ENCODE measurements around the gene KCTD13. TPM values are rescaled to one million over a fixed set of nuclear protein-coding genes. Genes with fewer than 3 reads are reported as not detected.

KCTD13 gene
- total RNA-seq, 1 experiment from 2014 or later = 40.7 TPM

DNA sequence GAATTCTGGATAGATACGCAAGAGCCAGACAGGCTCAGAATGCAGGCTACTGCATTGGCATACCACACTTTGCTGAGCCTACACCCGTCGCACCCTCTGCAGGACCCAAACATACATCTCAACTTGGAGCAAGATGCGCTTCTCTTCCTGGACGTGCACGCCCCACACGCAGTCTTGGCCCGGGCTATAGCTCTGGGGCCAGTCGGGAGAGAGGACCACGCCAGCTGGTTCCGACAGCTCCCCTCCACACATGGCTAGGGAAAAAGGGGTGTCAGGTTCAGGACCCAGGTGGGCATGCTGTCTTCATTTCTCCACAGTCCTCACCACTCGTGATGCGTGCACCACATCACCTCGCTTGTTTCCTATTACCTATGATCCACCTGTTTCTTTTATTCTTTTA is 47.9 kb downstream of the KCTD13 start:
- H3K4me2 ChIP-seq (ENCODE audit: low read length) = no peak overlapping the region
- no peak overlapping the region for H2AFZ ChIP-seq (ENCODE audit: low read depth, low read length, poor library complexity, severe bottlenecking)
- H3K27ac ChIP-seq (ENCODE audit: low read depth, low read length) = no peak overlapping the region
- H3K9me3 ChIP-seq (ENCODE audit: control insufficient read depth in 1 of 2, insufficient read depth in 1 of 2, low read depth in 1 of 2, low read length in 2 of 2) = no peaks in the 10 kb centered on the region
- H3K9me2 ChIP-seq (ENCODE audit: insufficient read depth) = no peaks in the 10 kb centered on the region
- ChIA-PET CTCF (no interaction called here), RAD21 (ENCODE audit: low non-redundant PET in 1 of 2, low total read pairs in 2 of 2, uncharacterized antibody in 2 of 2, unreplicated experiment in 2 of 2) (interaction anchor here in 1 of 2 experiments (0.7 kb wide), 1 partner anchor 21 kb away, joined by 3 read pairs; the partner anchor contains the start of gene SEZ6L2), POLR2A (no interaction called here)
- no peaks in the 10 kb centered on the region for H3K79me2 ChIP-seq (ENCODE audit: insufficient read depth, low read length)
- no peaks in the 10 kb centered on the region for H3K36me3 ChIP-seq (ENCODE audit: control insufficient read depth in 1 of 2, insufficient read depth in 2 of 2, low read length in 2 of 2)
- no peak overlapping the region for H3K4me3 ChIP-seq (replicated peaks in 1 of 2; ENCODE audit: low read depth in 1 of 2, low read length in 2 of 2)
- ATAC-seq = no peak
- DNase-seq (ENCODE audit: low read depth, low spot score) = no peak
- intact Hi-C loops (cut with micrococcal nuclease) = no loop called here
- 0 out of 4 replicates have a peak, but pooled peaks cover 0 to 4% of the 10 kb centered on the region in 2 experiments for H3K4me1 ChIP-seq (ENCODE audit: control insufficient read depth in 1 of 2, insufficient read depth in 2 of 2, low read length in 2 of 2)
- no peaks in the 10 kb centered on the region for H4K20me1 ChIP-seq (ENCODE audit: insufficient read depth)
- no peaks in the 10 kb centered on the region for H3K27me3 ChIP-seq (ENCODE audit: insufficient read depth, low read length)
- no peak overlapping the region for H3K9ac ChIP-seq (ENCODE audit: low read length)
- TF ChIP-seq, protein P1, sequence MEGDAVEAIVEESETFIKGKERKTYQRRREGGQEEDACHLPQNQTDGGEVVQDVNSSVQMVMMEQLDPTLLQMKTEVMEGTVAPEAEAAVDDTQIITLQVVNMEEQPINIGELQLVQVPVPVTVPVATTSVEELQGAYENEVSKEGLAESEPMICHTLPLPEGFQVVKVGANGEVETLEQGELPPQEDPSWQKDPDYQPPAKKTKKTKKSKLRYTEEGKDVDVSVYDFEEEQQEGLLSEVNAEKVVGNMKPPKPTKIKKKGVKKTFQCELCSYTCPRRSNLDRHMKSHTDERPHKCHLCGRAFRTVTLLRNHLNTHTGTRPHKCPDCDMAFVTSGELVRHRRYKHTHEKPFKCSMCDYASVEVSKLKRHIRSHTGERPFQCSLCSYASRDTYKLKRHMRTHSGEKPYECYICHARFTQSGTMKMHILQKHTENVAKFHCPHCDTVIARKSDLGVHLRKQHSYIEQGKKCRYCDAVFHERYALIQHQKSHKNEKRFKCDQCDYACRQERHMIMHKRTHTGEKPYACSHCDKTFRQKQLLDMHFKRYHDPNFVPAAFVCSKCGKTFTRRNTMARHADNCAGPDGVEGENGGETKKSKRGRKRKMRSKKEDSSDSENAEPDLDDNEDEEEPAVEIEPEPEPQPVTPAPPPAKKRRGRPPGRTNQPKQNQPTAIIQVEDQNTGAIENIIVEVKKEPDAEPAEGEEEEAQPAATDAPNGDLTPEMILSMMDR (IDR thresholded peaks at IDR 0.05 in 2 of 3, conservative IDR thresholded peaks at IDR 0.05 in 1 of 3; ENCODE audit: borderline replicate concordance in 1 of 3, insufficient read depth in 1 of 3, low read depth in 2 of 3, low read length in 2 of 3) = no peak
- no peak for TF ChIP-seq YY1 (IDR thresholded peaks at IDR 0.05; ENCODE audit: extremely low read depth, insufficient replicate concordance, low read depth, low read length)
- no peak for TF ChIP-seq FOSL1 (IDR thresholded peaks at IDR 0.05; ENCODE audit: low read depth)
- TF ChIP-seq CBX3 (IDR thresholded peaks at IDR 0.05; ENCODE audit: low read depth) = no peak
- TF ChIP-seq EZH2 (IDR thresholded peaks at IDR 0.05) = no peak
- TF ChIP-seq POLR2A (IDR thresholded peaks at IDR 0.05; ENCODE audit: borderline replicate concordance, extremely low read depth, insufficient read depth, insufficient read length) = no peak
- no peak for TF ChIP-seq ZNF274 (IDR thresholded peaks at IDR 0.05; ENCODE audit: low read depth, low read length)
- no peak for TF ChIP-seq RAD21 (IDR thresholded peaks at IDR 0.05; ENCODE audit: low read depth)
- TF ChIP-seq EZH2phosphoT487 (IDR thresholded peaks at IDR 0.05; ENCODE audit: borderline replicate concordance) = no peak
- no peak for TF ChIP-seq EGR1 (IDR thresholded peaks at IDR 0.05; ENCODE audit: low read depth)
- no peak for TF ChIP-seq SP1 (IDR thresholded peaks at IDR 0.05; ENCODE audit: low read depth)
- BruUV-seq (replicated peaks) = no TSS peak

All from HCT116 (cell line).